Activated naive CD8-positive, alpha-beta T cell treated with anti-CD3 and anti-CD28 coated beads, Interleukin-2, amount 10 ng/mL, durations not matched to agents 7 days and 5 days (primary cell): Measurements from ENCODE around the gene RAB3A. TPM values are rescaled to one million over a fixed set of nuclear protein-coding genes. Genes with fewer than 3 reads are reported as not detected.
"Not testable (repeated sequence)": the region's sequence is repeated elsewhere in the genome, so short reads cannot be mapped to it uniquely, and the experiment has no call there.

Experiments
- ATAC-seq: fragments of 150-1000 bp; cut with Tn5 transposase; one replicate; pipeline ENCODE4 v1.10.0; 2021; ENCODE audit warnings: low read depth, moderate library complexity
- POLR2A ChIA-PET: fragments of 350-600 bp; sonication (Branson Sonifier 250); formaldehyde crosslinking; loops from one replicate; lab custom pipeline; 2021; ENCODE audit warnings: antibody characterized with exemption; lab: Charles Lee
- DNase-seq: peaks from one replicate; pipeline ENCODE4 v3.0.0; 2021
- H3K27ac Mint-ChIP-seq: one replicate; pipeline ENCODE4 v1.8.0; 2022; ENCODE audit warnings: mild to moderate bottlenecking, mixed read lengths
- H3K27me3 Mint-ChIP-seq: one replicate; pipeline ENCODE4 v1.8.0; 2022; ENCODE audit warnings: mild to moderate bottlenecking, moderate library complexity, mixed read lengths
- H3K36me3 Mint-ChIP-seq: one replicate; pipeline ENCODE4 v1.8.0; 2021; ENCODE audit warnings: mild to moderate bottlenecking, mixed read lengths
- H3K4me1 Mint-ChIP-seq: one replicate; pipeline ENCODE4 v1.8.0; 2021; ENCODE audit warnings: mixed read lengths
- H3K4me3 Mint-ChIP-seq: one replicate; pipeline ENCODE4 v1.8.0; 2022; ENCODE audit warnings: mild to moderate bottlenecking, moderate library complexity, mixed read lengths
- H3K9me3 Mint-ChIP-seq: one replicate; pipeline ENCODE4 v1.8.0; 2021; ENCODE audit warnings: mixed read lengths
- total RNA-seq, 2 experiments: library from RNA; stranded (reverse); gene quantifications; one replicate each; pipeline ENCODE4 v1.2.3, GENCODE V29; 2021

Gene RAB3A
- total RNA-seq, 2 experiments from 2014 or later: 3.0 to 6.1 TPM

DNA sequence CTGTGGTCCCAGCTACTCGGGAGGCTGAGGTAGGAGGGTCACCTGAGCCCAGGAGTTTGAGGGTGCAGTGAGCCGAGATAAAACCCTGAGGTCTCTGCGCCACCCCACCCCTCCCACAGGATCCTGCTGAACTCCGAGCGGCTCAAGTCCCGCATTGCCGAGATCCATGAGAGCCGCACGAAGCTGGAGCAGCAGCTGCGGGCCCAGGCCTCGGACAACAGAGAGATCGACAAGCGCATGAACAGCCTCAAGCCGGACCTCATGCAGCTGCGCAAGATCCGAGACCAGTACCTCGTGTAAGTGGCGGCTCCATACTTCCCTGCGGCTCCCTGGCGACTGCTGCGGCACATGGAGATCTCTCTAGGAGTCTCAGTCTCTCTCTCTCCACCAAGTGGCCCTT is 36.8 kb downstream of the RAB3A start:
- H3K36me3 Mint-ChIP-seq: no peaks in the 10 kb centered on the region
- no peak overlapping the region for H3K27ac Mint-ChIP-seq
- peaks cover 4% of the 10 kb centered on the region for H3K4me1 Mint-ChIP-seq
- no peak overlapping the region for H3K4me3 Mint-ChIP-seq
- ATAC-seq (no peak), DNase-seq (no peak)
- H3K9me3 Mint-ChIP-seq: no peaks in the 10 kb centered on the region
- H3K27me3 Mint-ChIP-seq: no peaks in the 10 kb centered on the region
- POLR2A ChIA-PET: interaction anchor here (0.6 kb wide), 1 partner anchor 9 kb away, joined by 5 read pairs; no protein-coding TSS in a partner anchor

DNA sequence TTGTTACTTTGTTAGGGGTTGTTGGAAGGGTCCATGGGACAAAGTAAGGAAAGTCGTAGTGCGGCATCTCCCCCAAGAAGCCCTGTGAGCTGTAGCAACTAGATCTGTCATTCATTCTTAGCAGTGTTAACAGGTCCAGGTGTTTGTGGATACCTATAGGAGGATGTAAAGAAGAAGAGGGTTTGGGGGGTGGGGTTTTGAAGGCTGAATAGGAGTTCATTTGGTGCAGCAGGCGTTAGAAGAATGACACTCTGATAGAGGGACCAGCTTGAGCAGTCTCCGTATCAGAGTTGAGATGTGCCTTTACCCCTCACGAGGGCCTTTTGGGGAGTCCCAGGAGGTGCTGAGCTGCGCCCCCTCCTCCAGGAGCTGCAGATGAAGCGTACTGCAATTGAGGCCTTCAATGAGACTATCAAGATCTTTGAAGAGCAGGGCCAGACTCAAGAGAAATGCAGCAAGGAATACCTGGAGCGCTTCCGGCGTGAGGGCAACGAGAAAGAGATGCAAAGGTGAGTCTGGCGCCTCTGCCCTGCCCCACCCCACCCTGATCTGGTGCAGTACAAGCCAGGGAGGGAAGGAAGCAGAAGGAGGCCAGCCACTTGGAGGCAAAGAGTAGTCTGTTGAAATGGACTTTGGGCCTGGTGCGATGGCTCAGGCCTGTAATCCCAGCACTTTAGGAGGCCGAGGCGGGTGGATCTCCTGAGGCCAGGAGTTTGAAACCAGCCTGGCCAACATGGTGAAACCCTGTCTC is 37.9 kb downstream of the RAB3A start:
- ATAC-seq: no peak
- no peaks in the 10 kb centered on the region for H3K36me3 Mint-ChIP-seq
- H3K9me3 Mint-ChIP-seq: no peaks in the 10 kb centered on the region
- no peak for DNase-seq
- H3K27ac Mint-ChIP-seq: no peak overlapping the region
- H3K4me1 Mint-ChIP-seq: peaks cover 7% of the 10 kb centered on the region
- POLR2A ChIA-PET: interaction anchor here (0.7 kb wide), 1 partner anchor 121 kb away, joined by 5 read pairs; no protein-coding TSS in a partner anchor
- no peak overlapping the region for H3K4me3 Mint-ChIP-seq
- H3K27me3 Mint-ChIP-seq: no peaks in the 10 kb centered on the region

DNA sequence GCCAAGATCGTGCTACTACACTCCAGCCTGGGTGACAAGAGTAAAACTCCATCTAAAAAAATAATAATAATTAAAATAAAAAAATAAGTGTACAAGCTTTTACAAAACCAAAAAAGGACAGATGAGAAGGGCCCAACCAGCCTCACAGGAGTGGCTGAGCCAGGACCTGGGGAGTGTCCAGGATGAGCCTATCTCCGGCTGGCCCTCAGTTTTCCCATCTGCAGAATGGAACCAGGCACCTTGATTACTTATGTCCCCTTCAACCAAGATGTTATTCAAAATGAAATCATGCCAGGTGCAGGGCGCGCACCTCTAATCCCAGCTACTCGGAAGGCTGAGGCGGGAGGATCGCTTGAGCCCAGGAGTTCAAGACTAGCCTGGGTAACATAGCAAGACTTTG is 39.8 kb downstream of the RAB3A start:
- Mint-ChIP-seq H3K4me1 (peaks cover 12% of the 10 kb centered on the region), H3K27me3 (no peaks in the 10 kb centered on the region), H3K27ac (no peak overlapping the region), H3K4me3 (no peak overlapping the region), H3K36me3 (peaks cover 2% of the 10 kb centered on the region), H3K9me3 (no peaks in the 10 kb centered on the region)
- ATAC-seq (no peak), DNase-seq (no peak)
- POLR2A ChIA-PET: interaction anchor here (0.6 kb wide), 1 partner anchor 21 kb away, joined by 3 read pairs; no protein-coding TSS in a partner anchor

DNA sequence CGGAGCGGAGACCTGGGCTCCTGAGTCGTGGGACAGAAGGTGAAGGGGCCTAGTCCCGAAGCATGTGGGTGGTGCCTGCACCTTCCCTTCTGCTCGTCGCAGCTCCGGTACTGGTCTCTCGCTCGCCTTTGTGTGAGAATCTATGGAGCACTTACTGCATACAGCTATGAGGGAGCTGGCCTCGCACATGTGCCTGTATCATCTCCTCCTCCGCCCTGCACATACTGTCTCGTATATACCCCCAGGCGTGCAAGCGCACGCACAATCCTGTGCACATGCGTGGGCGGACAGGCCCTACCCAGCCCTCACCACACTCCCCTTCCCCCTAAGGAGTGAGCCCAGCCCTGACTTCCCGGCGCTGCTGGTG is 42.2 kb downstream of the RAB3A start:
- DNase-seq: no peak
- no peaks in the 10 kb centered on the region for H3K27me3 Mint-ChIP-seq
- POLR2A ChIA-PET: interaction anchor here (0.5 to 1.9 kb wide), 3 partner anchors 13 to 70 kb away, joined by 4 to 8 read pairs (median 8); partner anchors contain the start of gene IFI30
- H3K4me1 Mint-ChIP-seq: peaks cover 8% of the 10 kb centered on the region
- no peak overlapping the region for H3K27ac Mint-ChIP-seq
- peak overlapping the region; percentile 44 for H3K4me3 Mint-ChIP-seq
- peak; percentile 20 for ATAC-seq
- H3K9me3 Mint-ChIP-seq: no peaks in the 10 kb centered on the region
- H3K36me3 Mint-ChIP-seq: peaks cover 2% of the 10 kb centered on the region

DNA sequence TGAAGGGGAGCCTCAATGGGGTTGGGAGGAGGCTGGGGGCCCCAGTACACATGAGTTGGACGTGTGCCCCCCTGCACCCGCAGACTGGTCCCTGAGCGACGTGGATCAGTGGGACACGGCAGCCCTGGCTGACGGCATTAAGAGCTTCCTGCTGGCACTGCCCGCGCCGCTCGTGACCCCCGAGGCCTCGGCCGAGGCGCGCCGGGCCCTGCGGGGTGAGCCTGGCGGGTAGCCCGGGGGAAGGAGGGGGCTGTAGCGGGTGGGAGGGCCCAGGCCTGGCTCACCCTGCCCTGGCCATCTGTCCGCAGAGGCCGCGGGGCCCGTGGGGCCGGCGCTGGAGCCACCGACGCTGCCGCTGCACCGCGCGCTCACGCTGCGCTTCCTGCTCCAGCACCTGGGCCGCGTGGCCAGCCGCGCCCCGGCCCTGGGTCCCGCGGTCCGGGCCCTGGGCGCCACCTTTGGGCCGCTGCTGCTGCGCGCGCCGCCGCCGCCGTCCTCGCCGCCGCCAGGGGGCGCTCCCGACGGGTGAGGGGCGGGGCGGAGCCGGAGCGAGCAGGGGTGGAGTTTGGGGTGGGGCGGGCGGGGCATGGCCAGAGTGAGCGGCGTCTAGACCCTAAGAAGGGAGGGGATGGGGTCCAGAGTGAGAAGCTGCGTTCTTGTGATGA is 42.7 kb downstream of the RAB3A start:
- Mint-ChIP-seq H3K9me3 (no peaks in the 10 kb centered on the region), H3K36me3 (peaks cover 2% of the 10 kb centered on the region), H3K27me3 (no peaks in the 10 kb centered on the region), H3K27ac (no peak overlapping the region), H3K4me3 (peak overlapping the region; percentile 69), H3K4me1 (peaks cover 11% of the 10 kb centered on the region)
- DNase-seq: peak; percentile 96
- POLR2A ChIA-PET: interaction anchor here (0.5 to 1.9 kb wide), 5 partner anchors 13 to 159 kb away, joined by 3 to 8 read pairs (median 4); partner anchors contain the start of gene IFI30
- peak; percentile 92 for ATAC-seq

DNA sequence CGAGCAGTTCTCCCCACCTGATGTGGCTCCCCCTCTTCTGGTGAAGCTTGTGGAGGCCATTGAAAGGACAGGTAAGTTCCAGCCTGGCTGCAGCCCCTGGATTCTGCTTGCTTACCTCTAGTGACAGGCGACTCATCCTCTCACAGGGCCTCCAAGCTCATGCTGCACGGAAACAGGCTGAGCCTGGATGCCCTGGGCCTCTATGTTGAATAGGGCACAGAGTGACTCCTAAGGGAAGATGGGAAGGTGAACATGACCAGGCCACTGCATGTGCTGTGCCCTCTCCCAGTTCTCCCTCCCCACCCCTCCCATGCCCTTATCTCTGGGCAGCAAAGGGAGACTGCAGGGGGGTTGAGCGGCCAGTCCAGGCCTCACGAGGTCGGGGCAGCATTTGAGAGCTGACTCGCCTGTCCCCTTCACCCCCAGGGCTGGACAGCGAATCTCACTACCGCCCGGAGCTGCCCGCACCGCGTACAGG is 43.3 kb downstream of the RAB3A start:
- peak overlapping the region; percentile 80 for H3K27ac Mint-ChIP-seq
- DNase-seq (no peak), ATAC-seq (no peak)
- peaks cover 2% of the 10 kb centered on the region for H3K36me3 Mint-ChIP-seq
- POLR2A ChIA-PET: interaction anchor here (0.6 to 1.9 kb wide), 4 partner anchors 14 to 159 kb away, joined by 3 to 8 read pairs (median 6); partner anchors contain the start of gene IFI30
- peaks cover 11% of the 10 kb centered on the region for H3K4me1 Mint-ChIP-seq
- H3K27me3 Mint-ChIP-seq: no peaks in the 10 kb centered on the region
- no peaks in the 10 kb centered on the region for H3K9me3 Mint-ChIP-seq
- H3K4me3 Mint-ChIP-seq: peak overlapping the region; percentile 69

DNA sequence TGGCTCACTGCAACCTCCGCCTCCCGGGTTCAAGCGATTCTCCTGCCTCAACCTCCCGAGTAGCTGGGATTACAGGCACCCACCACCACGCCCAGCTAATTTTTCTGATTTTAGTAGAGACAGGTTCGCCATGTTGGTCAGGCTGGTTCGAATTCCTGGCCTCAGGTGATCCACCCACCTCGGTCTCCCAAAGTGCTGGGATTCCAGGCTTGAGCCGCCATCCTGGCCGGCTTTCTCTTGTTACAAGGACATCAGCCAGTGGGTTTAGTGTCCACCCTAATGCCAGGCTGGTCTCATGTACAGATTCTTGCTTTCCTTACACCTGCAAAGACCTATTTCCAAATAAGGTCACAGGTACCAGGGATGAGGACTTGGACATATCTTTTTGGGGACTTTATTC is 44.0 kb downstream of the RAB3A start:
- no peak overlapping the region for H3K27ac Mint-ChIP-seq
- POLR2A ChIA-PET: interaction anchor here (1.1 to 1.6 kb wide), 2 partner anchors 14 to 42 kb away, joined by 3 to 8 read pairs; partner anchors contain the start of gene IFI30
- H3K9me3 Mint-ChIP-seq: no peaks in the 10 kb centered on the region
- H3K36me3 Mint-ChIP-seq: peaks cover 2% of the 10 kb centered on the region
- H3K4me3 Mint-ChIP-seq: no peak overlapping the region
- peaks cover 11% of the 10 kb centered on the region for H3K4me1 Mint-ChIP-seq
- H3K27me3 Mint-ChIP-seq: no peaks in the 10 kb centered on the region
- DNase-seq (no peak), ATAC-seq (no peak)

DNA sequence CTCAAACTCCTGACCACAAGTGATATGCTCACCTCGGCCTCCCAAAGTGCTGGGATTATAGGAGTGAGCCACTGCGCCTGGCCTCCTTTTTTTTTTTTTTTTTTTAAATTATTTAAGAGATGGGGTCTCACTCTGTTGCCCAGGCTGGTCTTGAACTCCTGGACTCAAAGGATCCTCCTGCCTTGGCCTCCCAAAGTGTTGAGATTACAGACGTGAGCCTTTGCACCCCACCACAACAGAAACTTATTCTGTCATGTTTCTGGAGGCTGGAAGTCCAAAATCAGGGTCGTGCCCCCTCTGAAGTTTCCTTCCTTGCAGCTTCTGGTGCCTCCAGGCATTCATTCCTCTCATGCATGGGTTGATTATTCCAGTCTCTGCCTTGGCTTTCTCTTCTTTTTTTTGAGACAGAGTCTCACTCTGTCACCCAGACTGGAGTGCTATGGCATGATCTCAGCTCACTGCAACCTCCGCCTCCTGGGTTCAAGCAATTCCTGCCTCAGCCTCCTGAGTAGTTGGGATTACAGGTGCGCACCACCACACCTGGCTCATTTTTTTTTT is 44.7 kb downstream of the RAB3A start:
- peaks cover 15% of the 10 kb centered on the region for H3K4me1 Mint-ChIP-seq
- not testable (repeated sequence) for ATAC-seq
- POLR2A ChIA-PET: interaction anchor here (0.6 to 1.1 kb wide), 4 partner anchors 8 to 32 kb away, joined by 3 read pairs; partner anchors contain the start of gene IFI30

DNA sequence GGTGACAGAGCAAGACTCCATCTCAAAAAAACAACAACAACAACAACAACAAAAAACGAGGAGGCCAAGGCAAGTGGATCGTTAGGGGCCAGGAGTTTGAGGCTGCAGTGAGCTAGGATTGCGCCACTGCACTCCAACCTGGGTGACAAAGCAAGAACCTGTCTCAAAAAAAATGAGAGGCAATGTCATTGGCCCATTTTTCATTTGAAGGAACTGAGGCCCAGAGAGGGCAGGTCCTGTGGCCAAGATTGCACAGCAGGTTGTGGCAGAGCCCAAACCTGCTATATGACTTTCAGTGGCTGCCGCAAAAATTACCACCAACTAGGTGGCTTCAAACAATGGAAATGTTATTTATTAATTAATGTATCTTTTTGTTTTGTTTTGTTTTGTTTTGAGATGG is 45.4 kb downstream of the RAB3A start:
- H3K9me3 Mint-ChIP-seq: no peaks in the 10 kb centered on the region
- no peak for DNase-seq
- H3K36me3 Mint-ChIP-seq: peaks cover 2% of the 10 kb centered on the region
- peaks cover 19% of the 10 kb centered on the region for H3K4me1 Mint-ChIP-seq
- ATAC-seq: no peak
- H3K27me3 Mint-ChIP-seq: no peaks in the 10 kb centered on the region
- POLR2A ChIA-PET: interaction anchor here (0.6 to 1.0 kb wide), 4 partner anchors 32 to 117 kb away, joined by 3 read pairs; no protein-coding TSS in a partner anchor
- no peak overlapping the region for H3K4me3 Mint-ChIP-seq
- no peak overlapping the region for H3K27ac Mint-ChIP-seq

More for the DNA sequence above, 44.7 kb downstream of the RAB3A start:
- H3K4me3 Mint-ChIP-seq, H3K9me3 Mint-ChIP-seq, H3K27me3 Mint-ChIP-seq, H3K36me3 Mint-ChIP-seq, H3K27ac Mint-ChIP-seq, DNase-seq: not testable (repeated sequence)

DNA sequence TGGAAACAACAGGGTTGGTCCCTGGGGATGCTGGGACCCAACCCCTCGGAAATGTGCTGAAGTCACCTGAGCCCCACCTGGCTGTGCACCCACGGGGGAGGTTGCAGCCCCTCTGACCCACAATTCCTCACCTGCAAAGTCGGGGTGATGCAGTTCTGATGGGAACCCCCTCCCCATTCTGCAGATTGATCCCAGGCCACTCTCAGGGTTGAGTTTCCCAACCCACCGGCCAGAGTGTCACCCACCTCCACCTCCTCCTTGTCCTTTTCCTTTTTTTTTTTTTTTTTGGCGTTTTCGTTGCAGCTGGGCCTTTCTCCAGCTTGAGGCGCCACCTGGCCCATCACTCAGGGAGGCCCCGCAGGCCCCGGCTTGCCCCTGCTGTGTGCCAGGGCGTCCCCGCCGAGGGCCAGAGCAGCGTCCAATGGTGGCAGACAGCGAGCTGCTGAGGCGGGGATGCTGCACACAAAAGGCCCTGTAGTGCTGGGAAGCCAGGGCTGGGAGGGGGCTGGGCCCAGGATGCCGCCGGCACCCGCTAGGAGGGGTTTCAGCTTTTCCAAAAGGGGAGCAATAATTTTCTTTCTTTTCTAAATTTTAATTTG is 46.3 kb downstream of the RAB3A start:
- ATAC-seq (no peak), DNase-seq (no peak)
- H3K27ac Mint-ChIP-seq: no peak overlapping the region
- H3K36me3 Mint-ChIP-seq: peaks cover 2% of the 10 kb centered on the region
- peaks cover 19% of the 10 kb centered on the region for H3K4me1 Mint-ChIP-seq
- H3K27me3 Mint-ChIP-seq: no peaks in the 10 kb centered on the region
- POLR2A ChIA-PET: interaction anchor here (0.6 to 0.9 kb wide), 3 partner anchors 40 to 118 kb away, joined by 3 read pairs; no protein-coding TSS in a partner anchor
- no peaks in the 10 kb centered on the region for H3K9me3 Mint-ChIP-seq
- no peak overlapping the region for H3K4me3 Mint-ChIP-seq

DNA sequence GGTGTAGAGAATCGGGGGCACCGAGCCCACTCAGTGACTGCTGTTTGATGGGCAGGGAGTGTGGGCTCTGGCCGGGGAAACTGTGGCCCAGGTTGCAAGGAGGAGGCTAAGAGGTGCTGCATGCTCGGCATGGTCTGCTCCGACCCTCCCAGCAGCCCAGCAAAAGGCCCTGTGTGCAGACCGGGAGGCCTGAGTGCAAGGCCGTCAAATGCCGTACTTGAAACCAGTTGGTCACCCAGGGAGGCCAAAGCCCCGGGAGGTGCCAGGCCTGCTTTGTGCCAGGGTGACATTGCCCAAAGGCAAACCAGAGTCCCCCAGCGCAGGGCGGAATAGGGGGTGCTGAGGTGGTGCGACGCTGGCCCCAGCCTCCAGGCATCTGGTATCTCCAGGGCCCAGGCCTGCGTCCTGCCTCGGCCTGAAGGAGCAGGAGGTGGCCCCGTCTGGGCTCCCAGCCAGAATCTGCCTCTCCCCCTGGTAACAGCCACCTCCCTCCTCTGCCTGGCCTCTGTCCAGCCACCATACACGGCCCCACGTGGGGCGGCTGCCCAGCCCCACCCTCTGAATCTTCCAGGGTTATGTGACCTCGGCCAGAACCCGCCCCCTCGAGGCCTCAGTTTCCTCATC is 46.9 kb downstream of the RAB3A start:
- Mint-ChIP-seq H3K27ac (no peak overlapping the region), H3K4me1 (peaks cover 20% of the 10 kb centered on the region), H3K27me3 (no peaks in the 10 kb centered on the region), H3K36me3 (peaks cover 2% of the 10 kb centered on the region), H3K9me3 (no peaks in the 10 kb centered on the region), H3K4me3 (no peak overlapping the region)
- DNase-seq (no peak), ATAC-seq (no peak)
- POLR2A ChIA-PET: no interaction called here

DNA sequence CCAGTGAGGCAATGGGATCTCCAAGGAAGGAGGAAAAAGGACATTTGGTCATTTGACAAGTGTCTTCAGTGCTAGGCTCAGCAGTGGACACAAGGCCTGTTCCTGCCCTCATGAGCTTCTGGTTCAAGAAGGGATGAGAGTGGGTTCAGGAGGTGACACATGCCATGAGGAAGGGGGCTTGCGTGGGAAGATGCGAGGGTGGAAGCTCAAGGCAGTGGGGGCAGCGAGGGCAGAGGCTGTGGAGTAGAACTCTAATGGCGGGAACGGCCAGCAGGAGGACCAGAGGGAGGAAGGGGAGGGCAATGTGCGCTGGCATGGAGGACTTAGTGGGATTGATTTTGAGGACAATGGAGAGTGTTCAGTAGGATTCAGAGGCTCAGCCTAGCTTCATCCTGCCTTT is 47.6 kb downstream of the RAB3A start:
- H3K4me3 Mint-ChIP-seq: no peak overlapping the region
- POLR2A ChIA-PET: interaction anchor here (0.6 kb wide), 1 partner anchor 25 kb away, joined by 4 read pairs; no protein-coding TSS in a partner anchor
- no peak for DNase-seq
- H3K27me3 Mint-ChIP-seq: no peaks in the 10 kb centered on the region
- H3K4me1 Mint-ChIP-seq: peaks cover 22% of the 10 kb centered on the region
- H3K36me3 Mint-ChIP-seq: peaks cover 2% of the 10 kb centered on the region
- no peak overlapping the region for H3K27ac Mint-ChIP-seq
- ATAC-seq: no peak
- no peaks in the 10 kb centered on the region for H3K9me3 Mint-ChIP-seq
